Mesendoderm (in vitro differentiated cells): ENCODE results near the gene TMEM232.

ENCODE experiments used
- DNase-seq: peaks from one replicate; pipeline ENCODE4 v3.0.0; 2013
- H2AK5ac ChIP-seq: 2 replicates; pipeline ENCODE4 v1.6.1; 2013; ENCODE audit warnings: low read length, inconsistent platforms
- H2BK120ac ChIP-seq: 2 replicates; pipeline ENCODE4 v1.6.1; 2013; ENCODE audit warnings: low read depth, mild to moderate bottlenecking, low read length, moderate library complexity, mixed read lengths
- H2BK15ac ChIP-seq: replicated peaks from 2 replicates; pipeline ENCODE4 v1.6.1; 2013; ENCODE audit warnings: low read depth, mild to moderate bottlenecking, moderate library complexity
- H2BK5ac ChIP-seq: 2 replicates; pipeline ENCODE4 v1.6.1; 2013; ENCODE audit warnings: low read length, inconsistent platforms
- H3K18ac ChIP-seq: 2 replicates; pipeline ENCODE4 v1.6.1; 2013; ENCODE audit warnings: mild to moderate bottlenecking, low read length, mixed read lengths
- H3K23ac ChIP-seq: one replicate; pipeline ENCODE4 v1.6.1; 2013; ENCODE audit warnings: low read length
- H3K27ac ChIP-seq: 2 replicates; pipeline ENCODE4 v1.5.1; 2013; ENCODE audit warnings: low read depth, mild to moderate bottlenecking, inconsistent platforms, low read length, moderate library complexity
- H3K27me3 ChIP-seq: 2 replicates; pipeline ENCODE4 v1.6.1; 2013; ENCODE audit warnings: low read length, control low read depth, mild to moderate bottlenecking, inconsistent platforms; ENCODE audit not compliant: insufficient read depth, poor library complexity
- H3K36me3 ChIP-seq: 2 replicates; pipeline ENCODE4 v1.6.1; 2013; ENCODE audit warnings: low read length, inconsistent platforms; ENCODE audit not compliant: control insufficient read depth, insufficient read depth
- H3K4ac ChIP-seq: one replicate; pipeline ENCODE4 v1.6.1; 2013; ENCODE audit warnings: low read depth, mild to moderate bottlenecking, low read length, moderate library complexity
- H3K4me1 ChIP-seq: 2 replicates; pipeline ENCODE4 v1.6.1; 2013; ENCODE audit warnings: low read depth, low read length, inconsistent platforms; ENCODE audit not compliant: control insufficient read depth
- H3K4me2 ChIP-seq: 2 replicates; pipeline ENCODE4 v1.6.1; 2013; ENCODE audit warnings: low read length
- H3K4me3 ChIP-seq: 2 replicates; pipeline ENCODE4 v1.5.1; 2013; ENCODE audit warnings: mild to moderate bottlenecking, low read length
- H3K56ac ChIP-seq: one replicate; pipeline ENCODE4 v1.6.1; 2013; ENCODE audit warnings: low read length
- H3K79me1 ChIP-seq: 2 replicates; pipeline ENCODE4 v1.6.1; 2013; ENCODE audit warnings: low read length, inconsistent platforms
- H3K79me2 ChIP-seq: 2 replicates; pipeline ENCODE4 v1.6.1; 2013; ENCODE audit warnings: mild to moderate bottlenecking, low read length; ENCODE audit not compliant: control insufficient read depth, insufficient read depth
- H3K9ac ChIP-seq: 2 replicates; pipeline ENCODE4 v1.6.1; 2013; ENCODE audit warnings: low read length, inconsistent platforms
- H4K5ac ChIP-seq: one replicate; pipeline ENCODE4 v1.6.1; 2013; ENCODE audit warnings: low read length
- H4K8ac ChIP-seq: one replicate; pipeline ENCODE4 v1.6.1; 2013; ENCODE audit warnings: low read depth, mild to moderate bottlenecking, control low read depth, low read length, moderate library complexity
- WGBS: extraction: QIAGEN DNeasy Blood & Tissue Kit; methylation state at CpG from one replicate; pipeline ENCODE4 v1.1.7; 2013; ENCODE audit warnings: low lambda C conversion rate, missing lambda C conversion rate; ENCODE audit not compliant: insufficient coverage; ENCODE audit errors: extremely low coverage; 5-methylcytosine and 5-hydroxymethylcytosine counted together

TMEM232 gene

GRCh38 chr5:110414360-110414759, 312.1 kb downstream of the TMEM232 start:
- Histone ChIP-seq H3K79me1 (no peaks in the 10 kb centered on the region), H3K18ac (no peak overlapping the region), H2AK5ac (no peak overlapping the region), H2BK120ac (no peak overlapping the region), H3K79me2 (no peaks in the 10 kb centered on the region), H3K4me3 (no peak overlapping the region), H3K23ac (no peak overlapping the region), H3K4me2 (no peak overlapping the region), H2BK5ac (no peak overlapping the region), H3K36me3 (no peaks in the 10 kb centered on the region), H3K27ac (no peak overlapping the region), H3K27me3 (no peaks in the 10 kb centered on the region), H4K8ac (no peak overlapping the region), H3K56ac (no peak overlapping the region), H4K5ac (no peak overlapping the region), H3K9ac (no peak overlapping the region), H3K4ac (no peak overlapping the region), H2BK15ac (no peak overlapping the region), H3K4me1 (no peaks in the 10 kb centered on the region)
- WGBS = no CpG with 5 or more reads among the region's 2 CpGs
- DNase-seq = peak; percentile 42

GRCh38 chr5:110413856-110414255, 312.6 kb downstream of the TMEM232 start:
- Histone ChIP-seq H3K56ac (no peak overlapping the region), H4K8ac (no peak overlapping the region), H3K4me1 (no peaks in the 10 kb centered on the region), H2BK5ac (no peak overlapping the region), H2AK5ac (no peak overlapping the region), H3K36me3 (no peaks in the 10 kb centered on the region), H3K79me2 (no peaks in the 10 kb centered on the region), H2BK15ac (peak overlapping the region; percentile 74), H3K4ac (no peak overlapping the region), H3K79me1 (no peaks in the 10 kb centered on the region), H3K27ac (no peak overlapping the region), H4K5ac (no peak overlapping the region), H3K27me3 (no peaks in the 10 kb centered on the region), H3K4me3 (no peak overlapping the region), H3K9ac (no peak overlapping the region), H3K18ac (no peak overlapping the region), H2BK120ac (no peak overlapping the region), H3K23ac (no peak overlapping the region), H3K4me2 (no peak overlapping the region)
- DNase-seq = no peak
- whole genome bisulfite sequencing = no CpG with 5 or more reads among the region's 2 CpGs

GRCh38 chr5:110409571-110409970, 316.9 kb downstream of the TMEM232 start:
- Histone ChIP-seq H3K9ac (no peak overlapping the region), H3K56ac (no peak overlapping the region), H3K27ac (no peak overlapping the region), H2BK120ac (no peak overlapping the region), H3K79me2 (no peaks in the 10 kb centered on the region), H4K5ac (no peak overlapping the region), H2AK5ac (no peak overlapping the region), H3K23ac (no peak overlapping the region), H3K36me3 (no peaks in the 10 kb centered on the region), H3K18ac (no peak overlapping the region), H2BK5ac (no peak overlapping the region), H2BK15ac (no peak overlapping the region), H3K79me1 (no peaks in the 10 kb centered on the region), H3K4me3 (no peak overlapping the region), H3K4ac (no peak overlapping the region), H3K4me1 (no peaks in the 10 kb centered on the region), H4K8ac (no peak overlapping the region), H3K4me2 (no peak overlapping the region), H3K27me3 (no peaks in the 10 kb centered on the region)
- no CpG with 5 or more reads among the region's 3 CpGs for WGBS
- DNase-seq = no peak

- no peak overlapping the region for H4K8ac ChIP-seq
- H2AK5ac ChIP-seq = no peak overlapping the region
- H3K23ac ChIP-seq = no peak overlapping the region
- H3K9ac ChIP-seq = no peak overlapping the region
- DNase-seq = no peak
- no peak overlapping the region for H2BK120ac ChIP-seq
- H3K4me2 ChIP-seq = no peak overlapping the region
- H2BK15ac ChIP-seq = no peak overlapping the region
- no peak overlapping the region for H4K5ac ChIP-seq
- no peaks in the 10 kb centered on the region for H3K27me3 ChIP-seq
- WGBS = no CpG with 5 or more reads among the region's 1 CpG
- no peak overlapping the region for H3K27ac ChIP-seq
- no peak overlapping the region for H2BK5ac ChIP-seq
- no peaks in the 10 kb centered on the region for H3K79me1 ChIP-seq
- H3K79me2 ChIP-seq = no peaks in the 10 kb centered on the region
- H3K4me1 ChIP-seq = no peaks in the 10 kb centered on the region
- H3K4me3 ChIP-seq = no peak overlapping the region
- H3K56ac ChIP-seq = no peak overlapping the region
- no peak overlapping the region for H3K18ac ChIP-seq
- H3K4ac ChIP-seq = no peak overlapping the region
- H3K36me3 ChIP-seq = no peaks in the 10 kb centered on the region
These were observed 323.9 kb downstream of the TMEM232 start for GRCh38 chr5:110402562-110402961.

GRCh38 chr5:110401881-110402280, 324.6 kb downstream of the TMEM232 start:
- Histone ChIP-seq H3K4me1 (no peaks in the 10 kb centered on the region), H3K79me2 (no peaks in the 10 kb centered on the region), H3K4ac (no peak overlapping the region), H4K5ac (no peak overlapping the region), H2AK5ac (no peak overlapping the region), H3K18ac (peak overlapping the region; percentile 18), H3K56ac (no peak overlapping the region), H4K8ac (no peak overlapping the region), H2BK15ac (no peak overlapping the region), H3K79me1 (no peaks in the 10 kb centered on the region), H2BK5ac (no peak overlapping the region), H3K36me3 (no peaks in the 10 kb centered on the region), H3K9ac (no peak overlapping the region), H3K4me2 (no peak overlapping the region), H2BK120ac (no peak overlapping the region), H3K27ac (no peak overlapping the region), H3K27me3 (no peaks in the 10 kb centered on the region), H3K23ac (no peak overlapping the region), H3K4me3 (no peak overlapping the region)
- DNase-seq = no peak
- WGBS = no CpG with 5 or more reads among the region's 4 CpGs

GRCh38 chr5:110398951-110399350, 327.5 kb downstream of the TMEM232 start:
- H3K36me3 ChIP-seq = no peaks in the 10 kb centered on the region
- no peak overlapping the region for H3K18ac ChIP-seq
- H3K27me3 ChIP-seq = no peaks in the 10 kb centered on the region
- H4K5ac ChIP-seq = no peak overlapping the region
- H3K9ac ChIP-seq = no peak overlapping the region
- no peak overlapping the region for H2BK15ac ChIP-seq
- H4K8ac ChIP-seq = no peak overlapping the region
- H3K4me3 ChIP-seq = no peak overlapping the region
- no peaks in the 10 kb centered on the region for H3K4me1 ChIP-seq
- no peak overlapping the region for H3K27ac ChIP-seq
- whole genome bisulfite sequencing = no CpG with 5 or more reads among the region's 2 CpGs
- no peaks in the 10 kb centered on the region for H3K79me1 ChIP-seq
- no peak overlapping the region for H3K56ac ChIP-seq
- no peak overlapping the region for H2AK5ac ChIP-seq
- H3K4ac ChIP-seq = no peak overlapping the region
- H3K23ac ChIP-seq = no peak overlapping the region
- no peak overlapping the region for H2BK5ac ChIP-seq
- H3K4me2 ChIP-seq = no peak overlapping the region
- no peak overlapping the region for H2BK120ac ChIP-seq
- DNase-seq = no peak
- no peaks in the 10 kb centered on the region for H3K79me2 ChIP-seq
